PC-3 (cell line): ENCODE data around the gene ROBO2.

Experiments
- EZH2 ChIP-seq: fragments of 300-600 bp; sonication (generic); IDR thresholded peaks from one replicate; pipeline ENCODE4 v1.6.1; 2017; ENCODE audit warnings: antibody characterized with exemption, mild to moderate bottlenecking, low read length; ENCODE audit not compliant: unreplicated experiment
- TF ChIP-seq, protein P1 (sequence below): fragments of 300-600 bp; sonication (generic); conservative IDR thresholded peaks from 2 replicates; pipeline ENCODE4 v1.5.1; 2017; ENCODE audit warnings: antibody characterized with exemption, low read depth, mild to moderate bottlenecking, low read length

- TF ChIP-seq, protein P1, sequence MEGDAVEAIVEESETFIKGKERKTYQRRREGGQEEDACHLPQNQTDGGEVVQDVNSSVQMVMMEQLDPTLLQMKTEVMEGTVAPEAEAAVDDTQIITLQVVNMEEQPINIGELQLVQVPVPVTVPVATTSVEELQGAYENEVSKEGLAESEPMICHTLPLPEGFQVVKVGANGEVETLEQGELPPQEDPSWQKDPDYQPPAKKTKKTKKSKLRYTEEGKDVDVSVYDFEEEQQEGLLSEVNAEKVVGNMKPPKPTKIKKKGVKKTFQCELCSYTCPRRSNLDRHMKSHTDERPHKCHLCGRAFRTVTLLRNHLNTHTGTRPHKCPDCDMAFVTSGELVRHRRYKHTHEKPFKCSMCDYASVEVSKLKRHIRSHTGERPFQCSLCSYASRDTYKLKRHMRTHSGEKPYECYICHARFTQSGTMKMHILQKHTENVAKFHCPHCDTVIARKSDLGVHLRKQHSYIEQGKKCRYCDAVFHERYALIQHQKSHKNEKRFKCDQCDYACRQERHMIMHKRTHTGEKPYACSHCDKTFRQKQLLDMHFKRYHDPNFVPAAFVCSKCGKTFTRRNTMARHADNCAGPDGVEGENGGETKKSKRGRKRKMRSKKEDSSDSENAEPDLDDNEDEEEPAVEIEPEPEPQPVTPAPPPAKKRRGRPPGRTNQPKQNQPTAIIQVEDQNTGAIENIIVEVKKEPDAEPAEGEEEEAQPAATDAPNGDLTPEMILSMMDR: no peak
- TF ChIP-seq EZH2: no peak
These were observed 151.1 kb downstream of the ROBO2 start for GRCh38 chr3:77191014-77191413.
